Natural killer cell treated with Interleukin-12 subunit alpha and Interleukin-12 subunit beta and Interleukin-15 and Interleukin-18, amount 100 ng/mL, for 72 hours (primary cell): ENCODE results near the gene MATK. TPM values are rescaled to one million over a fixed set of nuclear protein-coding genes. Genes with fewer than 3 reads are reported as not detected.
"Not testable (repeated sequence)": the region's sequence is repeated elsewhere in the genome, so short reads cannot be mapped to it uniquely, and the experiment has no call there.

ENCODE experiments used
- ATAC-seq, 2 donors: fragments of 150-1000 bp; cut with Tn5 transposase in 1 of 2; sonication (Bioruptor Pico), chemical (Tn5 transposase) in 1 of 2; 2 replicates each; pipeline ENCODE4 v1.10.0; 2021
- DNase-seq: peaks from one replicate; pipeline ENCODE4 v3.0.0; 2022; ENCODE audit warnings: low spot score
- H3K27ac Mint-ChIP-seq, 2 donors: 1 replicate in 1 of 2; 2 replicates in 1 of 2; pipeline ENCODE4 v1.8.0; 2022; ENCODE audit warnings: mixed read lengths in 2 of 2, mild to moderate bottlenecking in 1 of 2, moderate library complexity in 1 of 2
- H3K27me3 Mint-ChIP-seq, 2 donors: 1 replicate in 1 of 2; 2 replicates in 1 of 2; pipeline ENCODE4 v1.8.0; 2022; ENCODE audit warnings: mixed read lengths in 2 of 2
- H3K36me3 Mint-ChIP-seq: one replicate; pipeline ENCODE4 v1.8.0; 2022; ENCODE audit warnings: mixed read lengths
- H3K4me1 Mint-ChIP-seq, 2 donors: 1 replicate in 1 of 2; 2 replicates in 1 of 2; pipeline ENCODE4 v1.8.0; 2022; ENCODE audit warnings: low read depth in 2 of 2, mixed read lengths in 2 of 2, mild to moderate bottlenecking in 1 of 2
- H3K4me3 Mint-ChIP-seq: one replicate; pipeline ENCODE4 v1.8.0; 2022; ENCODE audit warnings: mixed read lengths
- H3K9me3 Mint-ChIP-seq: 2 replicates; pipeline ENCODE4 v1.8.0; 2022; ENCODE audit warnings: mixed read lengths
- total RNA-seq, 2 donors: library from RNA; stranded (reverse); gene quantifications; one replicate each; pipeline ENCODE4 v1.2.3, GENCODE V29; 2022

MATK gene
- total RNA-seq, 2 donors from 2014 or later = 58.5 to 61.9 TPM

DNA sequence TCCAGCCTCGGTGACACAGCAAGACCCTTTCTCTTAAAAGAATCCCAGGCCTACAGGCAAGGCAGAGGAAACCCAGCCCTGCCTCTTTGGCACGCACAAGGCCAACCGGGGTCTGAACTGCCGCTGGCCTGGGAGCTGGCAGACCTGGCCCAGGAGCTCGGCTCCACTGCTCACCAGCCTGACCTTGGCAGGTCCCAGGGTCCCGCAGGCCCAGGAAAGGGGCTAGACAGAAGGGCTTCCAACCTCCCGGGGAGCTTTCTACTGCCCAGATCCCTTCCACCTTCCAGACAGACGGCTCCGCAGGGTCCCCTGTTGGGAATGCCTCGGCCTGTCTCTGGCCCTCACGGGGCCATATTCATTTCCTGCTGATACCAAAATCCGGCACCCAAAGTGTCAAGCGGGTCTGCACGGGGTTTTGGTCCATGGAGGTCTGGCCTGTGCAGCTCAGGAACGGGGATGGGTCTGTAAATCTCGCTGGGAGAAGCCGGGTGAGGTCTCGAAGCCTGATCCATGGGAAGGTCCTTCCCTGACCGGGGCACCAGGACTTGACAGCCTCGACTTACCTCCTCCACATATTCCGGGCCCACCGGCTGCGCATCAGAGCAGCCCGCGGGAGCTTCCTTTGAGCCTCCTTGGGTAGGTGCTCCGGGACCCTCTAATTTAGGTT, 36.6 kb upstream of the MATK start:
- H3K9me3 Mint-ChIP-seq = no peaks in the 10 kb centered on the region
- no peak overlapping the region for H3K27ac Mint-ChIP-seq
- H3K27me3 Mint-ChIP-seq = no peaks in the 10 kb centered on the region
- peaks cover 0 to 18% of the 10 kb centered on the region in 2 donors for H3K4me1 Mint-ChIP-seq
- no peaks in the 10 kb centered on the region for H3K36me3 Mint-ChIP-seq
- no peak overlapping the region for H3K4me3 Mint-ChIP-seq
- DNase-seq (no peak), ATAC-seq (no peak)

DNA sequence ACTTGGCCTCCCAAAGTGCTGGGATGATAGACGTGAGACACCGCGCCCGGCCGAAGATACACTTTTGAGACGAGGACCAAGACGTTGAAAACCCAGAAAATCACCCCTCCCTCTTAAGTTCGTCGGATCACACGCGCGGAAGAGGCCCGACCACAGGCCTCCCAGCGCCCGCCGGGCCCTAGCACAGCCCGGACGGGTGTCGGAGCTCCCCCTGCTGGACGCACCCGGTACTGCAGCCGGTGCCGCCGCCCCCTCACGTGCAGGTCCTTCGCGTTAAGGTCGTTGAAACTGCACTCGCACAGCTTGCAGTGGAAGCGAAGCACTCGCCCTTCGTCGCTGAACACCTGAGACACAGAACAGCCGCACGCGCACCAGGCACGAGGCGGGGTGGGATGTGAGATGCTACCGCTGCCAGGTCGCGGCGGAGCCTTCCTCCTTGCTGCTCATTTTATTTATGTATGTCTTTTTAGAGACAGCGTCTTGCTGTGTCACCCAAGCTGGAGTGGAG, 35.7 kb upstream of the MATK start:
- Mint-ChIP-seq H3K4me1 (peaks cover 0 to 19% of the 10 kb centered on the region in 2 donors), H3K27me3 (no peaks in the 10 kb centered on the region), H3K9me3 (no peaks in the 10 kb centered on the region), H3K4me3 (peak overlapping the region; percentile 36), H3K36me3 (no peaks in the 10 kb centered on the region), H3K27ac (peak overlapping the region; percentile 58 to 70)
- ATAC-seq (peak; percentile 88 to 89), DNase-seq (peak; percentile 85)

DNA sequence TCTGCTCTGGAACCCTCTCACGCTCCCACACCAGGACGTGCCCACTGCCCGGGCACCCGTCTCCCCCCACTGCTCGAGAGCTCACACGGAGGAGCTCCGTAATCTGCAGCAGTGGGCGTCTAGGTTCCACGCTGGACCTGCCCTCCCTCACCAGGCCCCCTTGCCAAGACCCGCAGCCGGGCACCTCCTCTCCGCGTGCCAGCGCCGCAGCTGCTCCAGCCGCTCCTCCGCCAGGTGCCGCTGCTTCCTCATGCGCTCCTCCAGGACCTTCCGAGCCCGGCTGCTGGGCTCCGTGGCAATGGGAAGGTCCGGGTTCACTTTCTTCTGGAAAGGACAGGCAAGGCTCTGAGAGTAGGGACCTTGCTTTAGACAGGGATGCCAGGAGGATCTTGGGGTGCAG, 35.0 kb upstream of the MATK start:
- Mint-ChIP-seq H3K36me3 (no peaks in the 10 kb centered on the region), H3K4me1 (peaks cover 0 to 19% of the 10 kb centered on the region in 2 donors), H3K27me3 (no peaks in the 10 kb centered on the region), H3K9me3 (no peaks in the 10 kb centered on the region), H3K4me3 (no peak overlapping the region), H3K27ac (peak overlapping the region; percentile 58 to 70)
- DNase-seq (no peak), ATAC-seq (no peak)

DNA sequence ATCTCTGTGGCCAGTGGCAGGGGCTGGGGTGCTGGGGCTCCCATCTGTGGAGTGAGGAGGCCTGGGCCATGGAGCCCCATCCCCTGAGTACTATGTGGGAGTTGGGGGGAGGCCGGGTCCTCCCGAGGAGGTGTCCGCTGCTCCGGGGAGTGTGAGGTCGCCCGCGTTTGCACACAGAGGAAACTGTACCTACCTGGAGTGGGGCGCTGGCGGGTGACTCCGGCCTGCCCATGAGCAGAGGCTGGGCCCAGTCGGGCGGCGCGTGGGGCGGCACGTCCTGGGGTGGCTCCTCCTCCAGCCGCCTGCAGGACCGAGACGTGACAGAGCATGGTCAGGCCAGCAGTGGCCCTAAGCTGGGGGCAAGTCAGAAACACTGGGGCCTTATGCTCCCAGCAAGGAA, 33.8 kb upstream of the MATK start:
- no peaks in the 10 kb centered on the region for H3K9me3 Mint-ChIP-seq
- no peak overlapping the region for H3K27ac Mint-ChIP-seq
- no peaks in the 10 kb centered on the region for H3K36me3 Mint-ChIP-seq
- DNase-seq (no peak), ATAC-seq (peak in 1 of 2 donors; percentile 32)
- H3K4me1 Mint-ChIP-seq = peaks cover 2 to 18% of the 10 kb centered on the region in 2 donors
- H3K4me3 Mint-ChIP-seq = no peak overlapping the region
- no peaks in the 10 kb centered on the region for H3K27me3 Mint-ChIP-seq

DNA sequence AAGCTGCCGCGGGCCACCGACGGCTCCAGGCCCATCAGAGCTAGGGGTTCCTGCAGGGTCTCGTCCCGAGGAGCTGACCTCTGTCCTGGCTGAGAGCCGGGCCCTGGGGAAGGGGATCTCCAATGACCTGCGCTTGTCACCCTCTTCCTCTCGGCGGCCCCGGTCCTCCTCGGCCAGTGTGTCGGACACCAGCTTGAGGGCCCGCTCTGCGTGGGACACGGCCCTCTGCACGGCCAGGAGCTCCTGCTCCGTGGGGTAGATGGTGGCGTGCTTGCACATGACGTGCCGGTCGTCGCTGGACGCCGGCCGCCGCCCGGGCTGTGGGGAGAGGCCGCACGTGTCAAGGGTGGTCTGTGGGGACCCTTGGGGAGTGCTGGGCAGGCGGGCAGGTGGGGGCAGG, 32.7 kb upstream of the MATK start:
- no peaks in the 10 kb centered on the region for H3K9me3 Mint-ChIP-seq
- H3K4me1 Mint-ChIP-seq = peaks cover 13 to 29% of the 10 kb centered on the region in 2 donors
- H3K27ac Mint-ChIP-seq = no peak overlapping the region
- no peaks in the 10 kb centered on the region for H3K27me3 Mint-ChIP-seq
- H3K4me3 Mint-ChIP-seq = no peak overlapping the region
- ATAC-seq (no peak), DNase-seq (no peak)
- no peaks in the 10 kb centered on the region for H3K36me3 Mint-ChIP-seq

DNA sequence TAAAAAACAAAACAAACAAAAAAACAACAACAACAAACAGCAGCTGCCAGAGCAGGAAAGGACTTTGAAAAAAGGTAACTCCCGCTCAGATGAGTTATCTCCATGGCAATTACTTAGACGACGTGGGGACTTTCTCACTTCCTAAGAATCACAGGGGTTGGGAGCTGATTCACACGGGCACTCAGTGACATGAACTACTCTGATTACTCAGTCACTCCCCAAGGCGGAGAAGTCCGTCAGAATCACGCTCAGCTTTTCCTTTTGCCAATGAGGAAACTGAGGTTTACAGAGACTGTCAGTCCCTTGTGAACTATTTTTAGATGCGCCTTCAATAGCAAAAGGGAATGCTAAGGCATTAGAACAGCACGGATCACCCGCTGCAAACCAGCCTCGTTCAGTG, 32.3 kb upstream of the MATK start:
- no peaks in the 10 kb centered on the region for H3K9me3 Mint-ChIP-seq
- no peaks in the 10 kb centered on the region for H3K27me3 Mint-ChIP-seq

DNA sequence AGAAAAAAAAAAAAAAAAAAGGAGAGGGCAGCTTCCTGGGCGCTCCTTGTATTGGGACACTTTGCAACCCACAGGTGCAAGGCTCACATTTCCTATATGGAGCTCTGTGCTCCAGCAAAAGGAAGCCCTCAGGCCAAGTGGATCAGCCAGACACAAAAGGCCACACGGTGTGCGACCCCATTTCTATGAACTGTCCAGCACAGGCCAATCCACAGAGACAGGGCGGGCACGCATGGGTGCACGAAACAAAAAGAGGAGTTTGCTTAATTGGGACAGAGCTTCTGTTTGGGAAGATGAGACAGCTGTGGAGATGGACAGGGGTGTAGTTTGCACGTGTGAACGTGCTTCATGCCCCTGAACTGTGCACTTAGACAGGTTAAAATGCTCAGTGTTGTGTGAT, 31.6 kb upstream of the MATK start:
- Mint-ChIP-seq H3K4me1 (peaks cover 25 to 39% of the 10 kb centered on the region in 2 donors), H3K4me3 (no peak overlapping the region), H3K9me3 (no peaks in the 10 kb centered on the region), H3K36me3 (no peaks in the 10 kb centered on the region), H3K27ac (peak overlapping the region in 1 of 2 donors; percentile 10), H3K27me3 (no peaks in the 10 kb centered on the region)
- no peak for ATAC-seq
- DNase-seq = peak; percentile 35

More for the DNA sequence above, 32.3 kb upstream of the MATK start:
- no peak overlapping the region for H3K4me3 Mint-ChIP-seq
- H3K36me3 Mint-ChIP-seq = no peaks in the 10 kb centered on the region
- DNase-seq (no peak), ATAC-seq (no peak)
- no peak overlapping the region for H3K27ac Mint-ChIP-seq
- H3K4me1 Mint-ChIP-seq = peaks cover 17 to 34% of the 10 kb centered on the region in 2 donors

DNA sequence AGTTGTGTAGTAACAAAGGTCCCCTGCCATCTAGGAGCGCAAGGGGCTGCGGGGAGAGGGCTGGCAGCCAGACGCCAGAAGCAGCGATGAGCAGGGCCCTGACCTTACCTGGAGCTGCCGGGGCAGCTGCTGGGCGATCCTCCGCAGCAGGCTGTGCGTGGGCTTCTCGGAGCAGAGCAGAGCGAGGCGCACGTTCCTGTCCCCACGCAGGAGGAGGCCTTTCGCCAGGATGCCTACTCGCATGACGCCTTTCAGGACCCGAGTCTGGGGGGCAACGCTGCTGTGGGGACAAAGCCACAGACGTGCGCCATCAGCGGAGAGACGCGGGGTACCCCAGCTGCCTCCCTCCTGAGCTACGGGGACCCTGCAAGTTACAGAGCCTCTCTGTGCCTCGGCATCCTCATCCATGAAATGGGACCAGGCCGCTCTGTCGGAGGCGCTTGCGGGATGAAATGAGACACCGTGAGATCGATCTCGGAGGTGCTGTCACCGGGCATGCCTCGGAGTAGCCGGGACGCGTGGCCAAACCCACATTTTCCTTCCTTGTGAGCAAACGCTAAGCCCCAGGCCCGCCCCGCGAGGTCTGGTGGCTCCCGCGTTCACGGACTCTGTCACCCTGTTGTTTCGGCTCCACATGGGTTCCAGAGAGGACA, 30.5 kb upstream of the MATK start:
- Mint-ChIP-seq H3K4me3 (no peak overlapping the region), H3K9me3 (no peaks in the 10 kb centered on the region), H3K27ac (no peak overlapping the region), H3K4me1 (peaks cover 31 to 41% of the 10 kb centered on the region in 2 donors), H3K36me3 (no peaks in the 10 kb centered on the region), H3K27me3 (no peaks in the 10 kb centered on the region)
- DNase-seq = no peak
- no peak for ATAC-seq

DNA sequence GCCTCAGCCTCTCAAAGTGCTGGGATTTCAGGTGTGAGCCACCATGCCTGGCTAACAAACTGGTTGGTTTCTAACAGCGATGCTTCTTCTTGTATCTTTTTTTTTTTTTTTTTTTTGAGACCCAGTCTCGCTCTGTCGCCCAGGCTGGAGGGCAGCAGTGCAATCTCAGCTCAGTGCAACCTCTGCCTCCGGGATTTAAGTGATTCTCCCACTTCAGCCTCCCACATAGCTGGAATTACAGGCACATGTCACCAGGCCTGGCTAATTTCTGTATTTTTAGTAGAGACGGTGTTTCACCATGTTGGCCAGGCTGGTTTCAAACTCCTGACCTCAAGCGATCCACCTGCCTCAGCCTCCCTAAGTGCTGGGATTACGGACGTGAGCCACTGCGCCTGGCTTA, 30.0 kb upstream of the MATK start:
- not testable (repeated sequence) for H3K27ac Mint-ChIP-seq, H3K9me3 Mint-ChIP-seq, ATAC-seq

DNA sequence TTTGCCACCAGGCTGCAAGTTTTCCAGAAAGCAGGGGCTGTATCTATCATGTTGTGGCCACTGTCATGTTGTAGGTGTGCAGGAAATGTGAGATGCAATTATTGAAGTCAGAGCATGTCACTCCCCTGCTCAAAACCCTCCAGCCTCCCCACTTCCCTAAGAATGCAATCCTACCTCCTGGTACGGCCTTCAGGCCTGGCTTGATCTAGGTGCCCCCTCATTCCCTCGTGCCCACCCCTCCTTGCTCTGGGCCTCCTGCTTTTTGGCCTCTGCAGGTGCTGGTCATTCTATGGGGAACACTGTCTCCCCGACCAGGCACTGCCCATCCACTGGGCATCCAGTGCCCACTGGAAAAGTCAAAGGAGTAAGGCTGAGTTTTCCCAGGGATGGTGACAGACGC, 28.5 kb upstream of the MATK start:
- Mint-ChIP-seq H3K36me3 (no peaks in the 10 kb centered on the region), H3K4me3 (peak overlapping the region; percentile 91), H3K27me3 (no peaks in the 10 kb centered on the region), H3K4me1 (peaks cover 31 to 38% of the 10 kb centered on the region in 2 donors), H3K27ac (peak overlapping the region; percentile 99 to 100), H3K9me3 (no peaks in the 10 kb centered on the region)
- DNase-seq = no peak
- no peak for ATAC-seq

More for the DNA sequence above, 30.0 kb upstream of the MATK start:
- H3K36me3 Mint-ChIP-seq, H3K4me3 Mint-ChIP-seq, H3K27me3 Mint-ChIP-seq, DNase-seq: not testable (repeated sequence)
- H3K4me1 Mint-ChIP-seq = peaks cover 31 to 38% of the 10 kb centered on the region in 2 donors

DNA sequence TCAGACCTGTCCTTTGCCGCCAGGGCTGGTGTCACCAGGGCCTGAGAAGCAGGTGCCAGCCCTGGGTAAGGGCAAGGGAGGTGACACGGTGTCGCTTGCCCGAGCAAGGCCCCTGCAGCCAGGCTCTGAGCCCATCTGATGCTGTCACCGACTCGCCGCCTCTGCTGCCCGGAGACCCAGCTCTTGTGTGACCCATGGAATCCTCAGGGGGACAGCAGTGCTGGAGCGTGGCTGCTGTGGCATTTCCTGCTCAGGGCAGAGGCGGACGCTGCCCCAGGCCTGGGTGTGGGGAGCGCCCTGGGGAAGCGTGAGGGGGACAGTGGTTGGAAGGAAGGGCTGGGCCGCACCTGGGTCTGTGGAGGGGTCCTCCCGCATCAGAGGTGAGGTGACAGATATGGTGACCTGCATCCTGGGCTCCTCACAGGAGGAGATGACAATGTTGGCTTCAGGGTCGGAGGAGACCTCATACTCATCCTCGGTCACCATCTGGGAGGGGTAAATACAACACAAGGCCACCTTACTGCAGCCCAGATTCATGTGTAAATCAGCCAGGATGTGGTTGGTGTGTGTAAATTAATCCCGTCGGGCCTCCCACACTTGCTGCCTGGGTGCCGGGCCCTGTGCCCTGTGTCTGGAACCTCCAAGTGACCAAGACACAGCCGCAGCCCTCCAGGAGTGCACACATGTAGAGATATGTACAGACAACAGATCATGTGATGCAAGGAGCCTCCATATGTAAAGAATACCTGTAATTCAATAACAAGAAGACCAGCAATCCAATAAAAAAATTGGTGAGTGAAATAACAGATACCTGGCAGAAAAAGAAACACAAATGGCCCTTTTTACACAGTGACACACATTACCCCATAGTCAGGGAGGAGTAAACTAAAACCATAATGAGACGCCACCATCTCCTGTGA, 27.6 kb upstream of the MATK start:
- Mint-ChIP-seq H3K27ac (peak overlapping the region; percentile 99 to 100), H3K4me3 (peak overlapping the region; percentile 91), H3K36me3 (no peaks in the 10 kb centered on the region), H3K27me3 (no peaks in the 10 kb centered on the region), H3K9me3 (no peaks in the 10 kb centered on the region), H3K4me1 (peaks cover 31 to 42% of the 10 kb centered on the region in 2 donors)
- DNase-seq (peak; percentile 72), ATAC-seq (peak; percentile 13 to 46)

DNA sequence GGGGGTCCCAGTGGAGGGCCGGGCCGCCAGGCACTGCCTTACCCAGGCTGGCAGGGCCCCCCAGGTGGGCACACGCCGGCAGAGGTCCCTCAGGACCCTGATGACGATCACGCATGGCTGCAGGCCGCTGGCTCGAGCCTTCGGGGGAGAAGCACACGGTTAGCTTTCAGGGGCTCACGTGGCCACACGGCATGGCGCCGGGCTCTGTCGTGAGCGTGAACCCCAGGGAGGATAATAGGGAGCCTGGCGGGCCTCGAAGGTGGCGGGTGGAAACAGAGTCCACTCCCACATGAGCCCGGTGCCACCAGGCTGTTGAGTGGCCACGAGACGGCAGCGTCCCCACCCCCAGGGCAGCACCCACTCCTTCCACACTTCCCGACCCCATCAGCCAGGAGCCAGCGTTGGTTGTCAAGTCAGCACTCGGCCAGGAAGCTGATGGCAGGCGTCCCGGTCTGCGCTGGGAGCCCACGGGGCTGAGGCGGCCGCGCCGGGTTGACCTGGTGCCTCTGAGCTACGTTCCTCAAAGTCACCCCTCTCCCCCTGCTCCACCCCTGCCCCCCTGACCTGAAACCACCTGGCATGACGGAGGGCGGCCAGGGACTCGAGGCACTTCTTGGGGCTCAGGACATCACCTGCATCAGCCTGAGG, 24.7 kb upstream of the MATK start:
- H3K27me3 Mint-ChIP-seq = no peaks in the 10 kb centered on the region
- no peak for DNase-seq
- no peaks in the 10 kb centered on the region for H3K36me3 Mint-ChIP-seq
- peak overlapping the region in 1 of 2 donors; percentile 99 for H3K27ac Mint-ChIP-seq
- peaks cover 48 to 60% of the 10 kb centered on the region in 2 donors for H3K4me1 Mint-ChIP-seq
- no peak overlapping the region for H3K4me3 Mint-ChIP-seq
- peaks cover 4% of the 10 kb centered on the region for H3K9me3 Mint-ChIP-seq
- ATAC-seq = no peak
